AG09309 (cell line): ENCODE measurements around the gene LAMA5.

ENCODE experiments used
- DNase-seq: peaks from one replicate; pipeline ENCODE4 v3.0.0-alpha.2; 2010; ENCODE audit warnings: low read depth
- H3K4me3 ChIP-seq: 2 replicates; pipeline ENCODE4 v1.5.1; 2011; ENCODE audit warnings: mild to moderate bottlenecking, low read depth, low read length, moderate library complexity; ENCODE audit not compliant: control insufficient read depth
- TF ChIP-seq, protein P1 (sequence below): IDR thresholded peaks from 2 replicates; pipeline ENCODE4 v1.5.1; 2011; ENCODE audit warnings: mild to moderate bottlenecking, low read depth, low read length, inconsistent platforms; ENCODE audit not compliant: insufficient read depth, control insufficient read depth; ENCODE audit errors: missing control alignments

Gene LAMA5

GRCh38 chr20:62367633-62368391 lies 700 bp upstream of the LAMA5 start:
- no peak for DNase-seq
- TF ChIP-seq, protein P1, sequence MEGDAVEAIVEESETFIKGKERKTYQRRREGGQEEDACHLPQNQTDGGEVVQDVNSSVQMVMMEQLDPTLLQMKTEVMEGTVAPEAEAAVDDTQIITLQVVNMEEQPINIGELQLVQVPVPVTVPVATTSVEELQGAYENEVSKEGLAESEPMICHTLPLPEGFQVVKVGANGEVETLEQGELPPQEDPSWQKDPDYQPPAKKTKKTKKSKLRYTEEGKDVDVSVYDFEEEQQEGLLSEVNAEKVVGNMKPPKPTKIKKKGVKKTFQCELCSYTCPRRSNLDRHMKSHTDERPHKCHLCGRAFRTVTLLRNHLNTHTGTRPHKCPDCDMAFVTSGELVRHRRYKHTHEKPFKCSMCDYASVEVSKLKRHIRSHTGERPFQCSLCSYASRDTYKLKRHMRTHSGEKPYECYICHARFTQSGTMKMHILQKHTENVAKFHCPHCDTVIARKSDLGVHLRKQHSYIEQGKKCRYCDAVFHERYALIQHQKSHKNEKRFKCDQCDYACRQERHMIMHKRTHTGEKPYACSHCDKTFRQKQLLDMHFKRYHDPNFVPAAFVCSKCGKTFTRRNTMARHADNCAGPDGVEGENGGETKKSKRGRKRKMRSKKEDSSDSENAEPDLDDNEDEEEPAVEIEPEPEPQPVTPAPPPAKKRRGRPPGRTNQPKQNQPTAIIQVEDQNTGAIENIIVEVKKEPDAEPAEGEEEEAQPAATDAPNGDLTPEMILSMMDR = no peak
- H3K4me3 ChIP-seq = peak overlapping the region; percentile 18

DNA sequence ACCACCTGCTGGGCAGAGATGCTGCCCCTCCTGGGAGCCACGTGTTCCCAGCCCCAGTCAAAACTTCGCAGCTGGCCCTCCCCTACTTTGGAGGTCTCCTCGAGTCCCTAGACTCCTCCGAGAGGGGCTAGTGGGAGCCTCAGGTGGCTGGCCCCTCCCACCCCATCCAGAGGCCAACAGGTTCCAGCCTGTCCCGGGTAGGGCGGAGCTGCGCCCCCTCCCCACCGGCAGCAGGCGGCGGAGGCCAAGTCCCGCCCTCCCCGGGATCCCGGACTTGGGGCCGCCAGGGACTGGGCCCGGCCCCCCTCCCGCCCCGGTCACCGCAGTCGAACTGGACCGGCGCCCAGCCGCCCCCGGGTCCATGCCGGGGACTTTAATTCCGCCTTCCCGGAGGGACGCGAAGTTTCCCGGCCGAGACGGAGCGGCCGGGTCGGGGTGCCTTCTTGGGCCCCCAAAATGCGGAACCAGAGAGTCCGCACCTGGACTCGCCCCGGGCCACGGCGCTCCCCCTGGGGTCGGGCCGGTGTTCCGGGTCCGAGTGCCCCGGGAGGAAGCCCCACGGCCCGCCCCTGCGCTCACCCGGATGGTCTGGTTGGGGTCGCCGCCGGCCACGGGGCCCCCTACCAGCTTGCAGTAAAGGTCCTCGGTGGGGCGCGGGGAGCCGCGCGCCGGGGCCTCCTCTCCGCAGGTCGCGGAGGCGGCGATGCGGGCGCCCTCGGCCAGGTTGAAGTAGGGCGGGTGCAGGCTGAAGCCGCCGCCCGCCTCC lies 559 bp downstream of the LAMA5 start:
- no peak for DNase-seq
- peak overlapping the region; percentile 41 for H3K4me3 ChIP-seq
- TF ChIP-seq, protein P1 = no peak

DNA sequence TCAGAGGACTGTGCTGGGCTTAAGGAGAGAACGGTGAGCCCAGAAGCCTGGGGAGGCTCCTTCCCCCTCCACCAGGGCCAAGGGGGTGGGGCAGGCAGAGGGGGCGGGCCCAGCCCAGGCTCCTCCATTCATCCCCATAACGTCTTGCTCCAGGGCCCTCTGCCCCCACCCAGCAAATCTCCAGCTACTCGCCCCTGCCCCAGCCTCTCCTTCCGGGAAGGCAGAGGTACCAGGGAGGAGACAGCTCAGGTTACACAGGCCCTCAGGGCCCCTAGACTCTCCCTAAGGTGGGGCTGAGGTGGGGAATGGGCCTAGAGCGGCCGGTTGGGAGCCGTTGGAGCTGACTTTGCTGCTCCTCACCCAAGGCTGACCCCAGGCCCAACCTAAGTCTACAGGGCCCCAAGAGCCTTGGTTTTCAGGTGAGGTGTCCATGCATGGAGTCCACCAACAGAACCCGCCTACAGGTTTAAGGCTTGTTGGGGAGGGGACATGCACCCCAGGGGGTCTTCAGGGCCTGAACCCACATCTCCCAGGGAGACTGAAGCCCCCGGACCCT lies 1.2 kb downstream of the LAMA5 start:
- DNase-seq = no peak
- TF ChIP-seq, protein P1 = no peak
- peak overlapping the region; percentile 41 for H3K4me3 ChIP-seq

DNA sequence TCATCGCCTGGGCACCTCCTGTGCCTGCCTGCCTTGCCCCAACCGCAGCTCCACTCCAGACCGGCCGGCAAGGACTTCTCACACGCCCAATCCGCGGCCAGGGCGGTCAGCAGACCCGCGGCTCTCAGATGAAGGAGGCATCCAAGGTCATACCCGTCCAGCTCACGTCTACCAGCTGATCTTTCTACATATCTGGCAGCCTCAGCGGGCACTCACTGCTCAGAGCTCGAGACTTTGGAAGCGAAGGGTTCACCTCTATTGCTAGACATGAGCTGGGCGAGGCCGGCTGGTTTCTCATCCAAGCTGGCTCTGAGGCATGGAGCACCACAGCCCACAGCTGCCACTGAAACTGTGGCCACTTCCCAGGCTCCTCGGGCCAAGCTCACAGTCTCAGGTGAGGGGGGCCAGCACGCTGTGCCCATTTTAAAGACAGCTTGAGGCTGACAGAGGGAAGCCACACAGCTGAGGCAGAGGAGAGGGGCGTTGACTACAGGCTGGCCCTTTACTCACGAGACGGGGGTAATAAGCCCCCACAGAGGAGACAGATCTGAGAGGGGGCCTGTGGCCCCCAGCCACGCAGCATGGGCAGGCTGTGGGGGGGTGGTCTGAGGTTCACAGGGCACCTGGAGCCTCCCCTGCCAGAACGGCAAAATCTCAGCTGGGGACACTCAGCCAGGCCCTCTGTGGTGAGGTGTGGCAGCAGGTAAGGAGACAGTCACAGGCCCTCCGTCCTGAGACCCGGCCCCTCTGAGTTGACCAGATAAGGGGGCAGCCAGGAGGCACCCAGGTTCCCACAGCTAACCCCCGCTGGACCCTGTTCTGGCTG lies 2.0 kb downstream of the LAMA5 start:
- TF ChIP-seq, protein P1 = no peak
- no peak overlapping the region for H3K4me3 ChIP-seq
- no peak for DNase-seq

GRCh38 chr20:62363920-62364851 lies 2.9 kb downstream of the LAMA5 start:
- H3K4me3 ChIP-seq = no peak overlapping the region
- TF ChIP-seq, protein P1 = no peak
- no peak for DNase-seq
